ENCODE data around the gene UNCX. TPM values are rescaled to one million over a fixed set of nuclear protein-coding genes. Genes with fewer than 3 reads are reported as not detected.

UNCX gene
- total and polyA plus RNA-seq, 9 donors = not detected

DNA sequence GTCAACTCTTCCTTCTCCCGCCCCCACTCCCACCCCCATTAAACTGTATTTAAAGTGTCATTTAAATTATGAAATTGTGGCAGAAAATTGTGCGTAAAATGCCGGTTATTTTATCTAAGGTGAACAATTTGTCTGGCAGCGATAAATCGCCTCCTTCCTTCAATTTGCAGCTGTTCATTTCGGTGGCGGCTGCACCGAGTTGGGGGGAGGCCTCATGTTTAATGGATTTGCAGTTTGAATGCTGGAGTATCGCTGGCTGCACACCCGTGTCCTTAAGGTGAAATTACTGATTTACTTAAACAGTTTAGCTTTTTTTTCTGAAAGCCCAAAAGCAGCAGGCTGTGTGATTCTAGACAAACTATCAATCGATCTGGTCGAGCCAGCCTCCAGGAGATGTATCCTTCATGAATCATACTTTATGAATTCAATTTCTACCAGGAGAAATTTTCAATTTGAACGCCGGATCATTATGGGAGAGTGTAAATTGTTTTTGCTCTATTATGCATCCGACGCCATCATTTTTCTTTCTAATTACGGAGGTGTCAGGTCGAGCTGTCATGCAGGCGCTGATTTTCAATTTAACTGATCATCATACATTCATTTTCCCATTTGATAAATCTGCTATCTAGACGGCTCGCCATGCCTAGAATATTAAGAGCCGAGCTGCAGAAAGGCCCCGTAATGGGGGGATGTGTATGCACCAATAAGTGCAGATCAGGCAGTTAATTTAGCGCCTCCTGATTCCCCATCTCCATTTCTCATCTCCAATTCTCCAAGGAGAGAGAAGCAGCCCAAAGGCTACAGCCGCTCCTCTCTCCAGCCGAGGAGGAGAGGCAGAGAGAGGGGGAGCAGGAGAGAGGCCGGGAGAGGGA lies 6.5 kb downstream of the UNCX start:
- no peaks in the 10 kb centered on the region for H3K36me3 ChIP-seq (ENCODE audit: control insufficient read depth, insufficient read depth, low read length)
- H3K4me1 ChIP-seq (ENCODE audit: control insufficient read depth, insufficient read depth, low read length) = peaks cover 7% of the 10 kb centered on the region
- H3K9me3 ChIP-seq (replicated peaks; ENCODE audit: control insufficient read depth, low read depth, low read length) = no peaks in the 10 kb centered on the region
- 16% methylated on average over 4 of the region's 27 CpGs for WGBS (ENCODE audit: insufficient coverage)
- H3K4me3 ChIP-seq (ENCODE audit: low read length) = no peak overlapping the region
- peaks cover 90% of the 10 kb centered on the region for H3K27me3 ChIP-seq (ENCODE audit: control insufficient read depth, insufficient read depth, low read length)
- no peak for DNase-seq
- H3K27ac ChIP-seq (ENCODE audit: low read length) = no peak overlapping the region

DNA sequence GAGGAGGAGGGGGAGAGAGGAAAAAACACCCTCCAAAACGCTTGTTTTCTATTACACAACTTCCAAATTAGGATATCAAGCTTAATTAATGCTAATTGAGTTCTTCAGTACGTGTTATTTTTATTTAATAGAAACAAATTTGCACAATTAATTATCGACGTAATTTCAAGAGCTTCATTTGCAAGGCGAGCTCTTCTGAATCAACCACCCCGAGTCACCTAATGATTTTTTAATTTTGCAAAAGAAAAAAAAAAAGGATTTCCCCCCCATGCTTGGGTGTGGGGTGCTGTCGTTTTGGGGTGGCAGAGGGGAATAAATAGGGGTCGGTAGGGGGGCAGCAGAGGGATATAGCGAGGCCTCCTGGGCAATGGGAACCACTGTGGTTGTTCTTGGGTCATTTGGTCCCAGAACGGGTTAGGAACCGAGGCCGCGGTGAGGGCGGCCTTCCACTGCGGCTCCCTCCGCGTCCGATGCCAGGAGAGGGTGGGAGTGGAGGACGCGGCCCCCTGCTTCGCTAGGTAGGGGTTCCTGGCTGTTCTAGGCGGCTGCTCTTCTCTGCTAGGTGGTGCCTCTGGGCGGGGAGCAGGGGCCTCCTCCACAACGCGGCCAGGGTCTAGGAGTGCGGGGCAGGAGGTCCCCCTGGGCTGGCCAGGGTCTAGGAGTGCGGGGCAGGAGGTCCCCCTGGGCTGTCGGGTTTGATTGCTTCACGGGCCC lies 7.3 kb downstream of the UNCX start:
- Histone ChIP-seq H3K4me1 (ENCODE audit: control insufficient read depth, insufficient read depth, low read length) (peaks cover 7% of the 10 kb centered on the region), H3K36me3 (ENCODE audit: control insufficient read depth, insufficient read depth, low read length) (no peaks in the 10 kb centered on the region), H3K4me3 (ENCODE audit: low read length) (no peak overlapping the region), H3K27me3 (ENCODE audit: control insufficient read depth, insufficient read depth, low read length) (peaks cover 90% of the 10 kb centered on the region), H3K9me3 (replicated peaks; ENCODE audit: control insufficient read depth, low read depth, low read length) (no peaks in the 10 kb centered on the region), H3K27ac (ENCODE audit: low read length) (no peak overlapping the region)
- DNase-seq = no peak
- WGBS (ENCODE audit: insufficient coverage) = under 1% methylated on average over 18 of the region's 29 CpGs

DNA sequence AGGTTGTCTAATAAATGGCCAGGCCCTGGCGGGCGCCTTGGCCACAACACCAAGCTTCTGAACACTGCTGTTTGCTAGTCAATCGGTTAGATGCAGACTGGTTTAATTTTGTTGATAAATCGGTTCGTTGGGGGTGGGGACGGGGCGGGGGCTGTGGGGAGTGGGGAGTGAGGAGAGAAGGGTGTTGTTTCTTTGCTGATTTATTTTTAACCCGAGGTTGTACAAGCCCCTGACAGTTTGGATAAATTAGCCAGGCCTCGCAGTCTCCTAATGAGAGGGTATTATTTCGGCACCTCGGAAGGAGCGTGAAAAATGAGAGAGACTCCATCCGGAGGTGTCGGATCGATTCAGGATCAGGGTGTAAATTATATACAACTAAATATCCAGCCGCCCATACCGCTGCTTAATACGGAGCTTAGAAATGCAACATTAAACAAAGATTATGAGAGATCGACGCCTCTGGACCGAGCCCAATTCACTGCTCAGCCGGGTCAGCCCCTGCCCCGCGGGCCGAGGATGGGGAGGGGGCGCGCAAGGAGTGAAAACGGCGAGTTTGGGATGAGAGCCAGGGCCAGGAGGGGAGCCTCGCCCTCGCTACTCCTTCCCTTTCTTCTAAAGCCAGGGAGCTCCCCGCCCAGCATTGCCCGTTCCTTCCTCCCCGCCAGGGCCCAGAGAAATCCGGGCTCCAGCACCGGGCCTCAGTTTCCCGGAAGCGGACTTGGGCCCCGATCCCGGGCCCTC lies 8.0 kb downstream of the UNCX start:
- no peak overlapping the region for H3K4me3 ChIP-seq (ENCODE audit: low read length)
- peaks cover 7% of the 10 kb centered on the region for H3K4me1 ChIP-seq (ENCODE audit: control insufficient read depth, insufficient read depth, low read length)
- no peak for DNase-seq
- H3K36me3 ChIP-seq (ENCODE audit: control insufficient read depth, insufficient read depth, low read length) = no peaks in the 10 kb centered on the region
- H3K27me3 ChIP-seq (ENCODE audit: control insufficient read depth, insufficient read depth, low read length) = peaks cover 90% of the 10 kb centered on the region
- no peak overlapping the region for H3K27ac ChIP-seq (ENCODE audit: low read length)
- WGBS (ENCODE audit: insufficient coverage) = 3% methylated on average over 24 of the region's 40 CpGs
- no peaks in the 10 kb centered on the region for H3K9me3 ChIP-seq (replicated peaks; ENCODE audit: control insufficient read depth, low read depth, low read length)

DNA sequence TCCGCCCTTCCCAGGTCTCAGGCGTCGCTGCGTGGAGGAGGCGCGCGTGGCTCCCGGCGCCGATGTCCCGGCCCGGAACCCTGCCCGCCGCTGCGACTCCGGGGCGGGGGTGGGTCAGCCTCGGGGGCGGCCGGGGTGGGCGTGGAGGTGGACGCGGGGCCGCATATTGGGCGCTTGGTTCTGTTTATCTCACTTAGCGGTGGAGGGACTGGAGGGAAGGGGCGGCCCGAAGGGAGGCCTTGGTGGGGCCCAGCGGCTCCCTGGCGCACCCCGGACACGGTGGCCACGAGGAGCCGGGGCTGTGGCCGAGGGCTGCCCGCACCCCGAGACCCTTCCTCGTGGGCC lies 8.6 kb downstream of the UNCX start:
- no peak overlapping the region for H3K4me3 ChIP-seq (ENCODE audit: low read length)
- DNase-seq = no peak
- H3K36me3 ChIP-seq (ENCODE audit: control insufficient read depth, insufficient read depth, low read length) = no peaks in the 10 kb centered on the region
- H3K27me3 ChIP-seq (ENCODE audit: control insufficient read depth, insufficient read depth, low read length) = peaks cover 93% of the 10 kb centered on the region
- H3K27ac ChIP-seq (ENCODE audit: low read length) = no peak overlapping the region
- no peaks in the 10 kb centered on the region for H3K9me3 ChIP-seq (replicated peaks; ENCODE audit: control insufficient read depth, low read depth, low read length)
- 2% methylated on average over 35 of the region's 38 CpGs for WGBS (ENCODE audit: insufficient coverage)
- peaks cover 5% of the 10 kb centered on the region for H3K4me1 ChIP-seq (ENCODE audit: control insufficient read depth, insufficient read depth, low read length)

DNA sequence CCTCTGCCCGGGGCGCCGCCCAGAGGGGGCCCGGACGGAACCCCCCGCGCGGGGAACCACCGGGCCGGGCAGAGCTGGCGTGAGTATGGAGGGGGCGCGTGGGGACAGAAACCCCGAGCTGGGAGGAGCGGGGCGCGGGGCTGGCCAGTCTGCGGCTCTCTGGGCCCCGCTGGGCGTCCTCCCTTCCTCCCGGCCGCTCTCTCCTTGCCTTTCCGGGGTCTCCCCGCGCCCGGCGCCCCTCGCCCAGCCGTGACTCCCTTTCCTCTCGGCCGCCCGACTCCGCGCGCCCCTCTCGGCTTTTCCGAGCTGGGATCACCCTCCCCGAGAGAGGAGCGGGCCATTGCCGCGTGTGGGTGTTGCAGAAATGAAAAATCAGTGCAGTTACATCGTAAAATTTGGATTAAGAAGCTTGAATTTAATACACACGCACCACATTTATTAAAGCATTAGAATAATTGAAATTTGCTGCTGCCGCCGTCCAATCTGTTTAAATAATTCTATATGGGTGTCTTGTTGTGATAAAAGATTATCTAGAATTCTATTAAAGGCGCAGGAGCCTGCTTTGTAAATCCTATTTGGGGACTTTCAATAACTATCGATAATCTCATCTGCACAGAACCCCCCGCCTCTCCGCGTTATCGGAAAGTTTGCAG lies 9.1 kb downstream of the UNCX start:
- H3K4me3 ChIP-seq (ENCODE audit: low read length) = no peak overlapping the region
- H3K4me1 ChIP-seq (ENCODE audit: control insufficient read depth, insufficient read depth, low read length) = peaks cover 5% of the 10 kb centered on the region
- peaks cover 98% of the 10 kb centered on the region for H3K27me3 ChIP-seq (ENCODE audit: control insufficient read depth, insufficient read depth, low read length)
- no peak overlapping the region for H3K27ac ChIP-seq (ENCODE audit: low read length)
- DNase-seq = no peak
- H3K9me3 ChIP-seq (replicated peaks; ENCODE audit: control insufficient read depth, low read depth, low read length) = no peaks in the 10 kb centered on the region
- WGBS (ENCODE audit: insufficient coverage) = 3% methylated on average over 24 of the region's 51 CpGs
- no peaks in the 10 kb centered on the region for H3K36me3 ChIP-seq (ENCODE audit: control insufficient read depth, insufficient read depth, low read length)

DNA sequence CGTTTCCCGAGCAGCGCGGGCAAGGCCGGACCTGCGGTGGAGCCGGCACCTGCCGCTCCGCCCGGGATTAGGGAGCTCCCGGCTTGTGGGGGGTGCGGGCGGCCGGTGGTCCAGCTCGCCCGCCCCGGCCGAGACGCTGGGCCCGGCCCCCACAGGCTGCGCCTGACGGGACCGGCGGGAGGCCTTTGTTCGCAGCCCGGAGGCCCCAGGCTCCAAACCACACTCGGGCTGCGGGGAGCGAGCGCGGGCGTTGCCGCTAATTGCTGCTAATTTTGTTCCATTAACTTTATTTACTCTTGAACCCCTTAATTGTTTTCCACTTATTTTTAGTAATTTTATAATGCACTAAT lies 9.6 kb downstream of the UNCX start:
- Histone ChIP-seq H3K27ac (ENCODE audit: low read length) (no peak overlapping the region), H3K4me3 (ENCODE audit: low read length) (no peak overlapping the region), H3K27me3 (ENCODE audit: control insufficient read depth, insufficient read depth, low read length) (peaks cover 98% of the 10 kb centered on the region), H3K9me3 (replicated peaks; ENCODE audit: control insufficient read depth, low read depth, low read length) (no peaks in the 10 kb centered on the region), H3K36me3 (ENCODE audit: control insufficient read depth, insufficient read depth, low read length) (no peaks in the 10 kb centered on the region), H3K4me1 (ENCODE audit: control insufficient read depth, insufficient read depth, low read length) (peaks cover under 1% of the 10 kb centered on the region)
- no peak for DNase-seq
- WGBS (ENCODE audit: insufficient coverage) = 1% methylated on average over 29 of the region's 33 CpGs

DNA sequence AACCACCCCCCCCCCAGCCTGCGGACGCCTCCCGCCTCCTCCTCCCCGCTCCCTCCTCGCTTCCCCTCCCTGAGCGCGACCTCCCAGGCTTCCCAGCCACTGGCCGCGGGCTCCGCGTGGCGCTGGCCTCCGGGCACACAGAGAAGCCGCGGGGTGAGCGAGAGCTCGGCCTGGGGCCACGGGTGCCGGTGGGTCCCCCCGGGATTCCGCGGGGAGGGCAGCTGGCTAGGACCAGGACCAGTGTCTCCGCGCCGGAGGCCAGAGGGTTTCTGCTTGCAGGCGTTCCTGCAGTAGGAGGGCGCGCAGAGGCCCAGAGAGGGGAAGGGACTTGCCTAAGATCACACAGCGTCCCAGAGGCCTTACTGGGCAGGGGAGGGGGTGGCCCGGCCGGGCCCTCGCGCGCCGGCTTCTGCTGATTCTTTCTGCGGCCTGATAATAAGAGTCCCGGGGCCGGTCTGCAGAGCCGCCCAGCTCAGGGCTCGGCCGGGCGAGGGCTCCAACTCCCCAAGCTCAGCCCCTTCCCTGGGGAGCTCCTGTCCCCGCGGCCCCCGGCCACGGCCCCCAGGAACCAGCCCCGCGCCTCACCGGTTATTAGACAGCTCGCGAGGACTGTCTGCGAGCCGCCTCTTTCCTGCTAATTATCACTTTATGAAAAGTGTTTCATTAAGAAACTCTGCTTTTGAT lies 10.1 kb downstream of the UNCX start:
- no peak for DNase-seq
- Histone ChIP-seq H3K36me3 (ENCODE audit: control insufficient read depth, insufficient read depth, low read length) (no peaks in the 10 kb centered on the region), H3K4me3 (ENCODE audit: low read length) (no peak overlapping the region), H3K4me1 (ENCODE audit: control insufficient read depth, insufficient read depth, low read length) (peaks cover 3% of the 10 kb centered on the region), H3K27ac (ENCODE audit: low read length) (no peak overlapping the region), H3K9me3 (replicated peaks; ENCODE audit: control insufficient read depth, low read depth, low read length) (no peaks in the 10 kb centered on the region), H3K27me3 (ENCODE audit: control insufficient read depth, insufficient read depth, low read length) (peaks cover 99% of the 10 kb centered on the region)
- under 1% methylated on average over 27 of the region's 53 CpGs for WGBS (ENCODE audit: insufficient coverage)

DNA sequence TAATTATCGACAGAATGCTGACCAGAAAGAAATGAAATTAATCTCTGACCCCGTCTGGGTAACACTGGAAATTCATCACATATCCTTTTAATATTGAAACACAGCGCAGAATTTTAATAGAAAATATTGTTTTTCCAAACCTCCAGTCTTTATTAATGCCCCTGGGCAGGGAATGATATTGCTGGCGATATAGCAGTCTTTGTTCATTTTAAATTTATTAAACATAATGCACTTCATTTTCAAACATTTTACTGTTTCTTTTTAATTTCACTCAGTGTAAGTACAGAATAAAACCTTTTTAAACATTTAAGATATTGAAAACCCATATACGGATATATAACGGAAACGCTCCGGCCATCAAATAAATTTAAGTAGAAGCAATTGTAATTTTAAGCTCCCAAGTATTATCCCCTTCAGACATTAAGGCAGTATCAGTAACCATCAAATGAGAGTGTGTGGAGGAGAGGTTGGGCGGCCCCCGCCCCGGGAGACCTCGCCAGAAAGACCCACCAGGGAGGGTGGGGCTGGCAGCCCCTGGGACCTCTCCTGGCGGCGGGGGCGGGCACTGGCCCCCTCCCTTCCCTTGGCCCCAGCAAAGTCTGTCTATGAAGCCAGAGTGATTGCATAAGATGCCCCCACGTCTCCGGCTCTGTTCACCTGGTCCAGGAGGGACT lies 10.8 kb downstream of the UNCX start:
- H3K9me3 ChIP-seq (replicated peaks; ENCODE audit: control insufficient read depth, low read depth, low read length) = no peaks in the 10 kb centered on the region
- H3K27ac ChIP-seq (ENCODE audit: low read length) = no peak overlapping the region
- no peaks in the 10 kb centered on the region for H3K36me3 ChIP-seq (ENCODE audit: control insufficient read depth, insufficient read depth, low read length)
- peaks cover 99% of the 10 kb centered on the region for H3K27me3 ChIP-seq (ENCODE audit: control insufficient read depth, insufficient read depth, low read length)
- H3K4me1 ChIP-seq (ENCODE audit: control insufficient read depth, insufficient read depth, low read length) = peaks cover 10% of the 10 kb centered on the region
- 0% methylated on average over 8 of the region's 17 CpGs for WGBS (ENCODE audit: insufficient coverage)
- no peak for DNase-seq
- H3K4me3 ChIP-seq (ENCODE audit: low read length) = no peak overlapping the region

DNA sequence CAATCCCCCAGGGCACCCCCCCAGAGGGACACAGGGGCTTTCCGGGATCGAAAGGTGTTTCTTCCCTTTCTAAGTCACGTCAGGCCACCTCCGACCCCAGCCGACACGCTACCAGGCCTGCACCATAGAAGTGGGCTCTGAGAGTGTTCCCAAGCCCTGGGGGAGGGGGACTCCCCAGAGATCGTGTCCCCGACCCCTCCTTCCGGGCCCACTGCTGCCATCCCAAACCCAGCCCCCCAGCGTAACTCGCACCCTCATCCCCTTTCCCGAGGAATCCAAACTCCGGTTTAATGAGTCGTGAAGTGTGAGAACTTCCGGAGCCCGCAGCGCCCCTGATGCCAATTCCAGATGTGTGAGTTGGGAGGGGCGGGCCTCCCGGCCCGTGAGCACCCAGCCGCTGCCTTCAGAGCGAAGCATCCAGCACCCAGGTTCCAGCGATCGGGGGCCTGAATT lies 11.3 kb downstream of the UNCX start:
- Histone ChIP-seq H3K27me3 (ENCODE audit: control insufficient read depth, insufficient read depth, low read length) (peaks cover 99% of the 10 kb centered on the region), H3K4me1 (ENCODE audit: control insufficient read depth, insufficient read depth, low read length) (peaks cover 15% of the 10 kb centered on the region), H3K36me3 (ENCODE audit: control insufficient read depth, insufficient read depth, low read length) (no peaks in the 10 kb centered on the region), H3K27ac (ENCODE audit: low read length) (no peak overlapping the region), H3K4me3 (ENCODE audit: low read length) (no peak overlapping the region), H3K9me3 (replicated peaks; ENCODE audit: control insufficient read depth, low read depth, low read length) (no peaks in the 10 kb centered on the region)
- WGBS (ENCODE audit: insufficient coverage) = 9% methylated on average over 17 of the region's 24 CpGs
- no peak for DNase-seq

Data from muscle of leg (tissue), 11 donors.